ENCODE data around the gene LUZP2. TPM values are rescaled to one million over a fixed set of nuclear protein-coding genes. Genes with fewer than 3 reads are reported as not detected.

Gene LUZP2
- total and polyA plus RNA-seq, 9 of the 15 experiments (the other 6 are each of a cell fraction or from before 2014, with no cell fraction given) = not detected

- FAIRE-seq = no peak
- intact Hi-C loops (cut with micrococcal nuclease) = no loop called here
- TF ChIP-seq ZBTB43 (CRISPR knock-in tag; IDR thresholded peaks at IDR 0.05) (no peak), KLF13 (tag; IDR thresholded peaks at IDR 0.05; ENCODE audit: borderline replicate concordance, low read depth) (no peak), CHD1 (IDR thresholded peaks at IDR 0.05; ENCODE audit: low read length) (no peak), ETV6 (IDR thresholded peaks at IDR 0.05; ENCODE audit: borderline replicate concordance in 1 of 2, low read depth in 2 of 2, low read length in 1 of 2) (no peak), ETV6 (CRISPR knock-in tag; IDR thresholded peaks at IDR 0.05; ENCODE audit: borderline replicate concordance) (no peak), ZNF583 (CRISPR knock-in tag; IDR thresholded peaks at IDR 0.05) (no peak), TEAD1 (CRISPR knock-in tag; IDR thresholded peaks at IDR 0.05) (no peak), ZNF707 (CRISPR knock-in tag; conservative IDR thresholded peaks at IDR 0.05) (no peak), ZNF695 (CRISPR knock-in tag; IDR thresholded peaks at IDR 0.05) (no peak), AFF1 (IDR thresholded peaks at IDR 0.05; ENCODE audit: low read depth in 1 of 2, partially characterized antibody in 2 of 2) (no peak), NCOR1 (IDR thresholded peaks at IDR 0.05) (no peak), ZNF184 (CRISPR knock-in tag; IDR thresholded peaks at IDR 0.05) (no peak)
- TF ChIP-seq, protein P1, sequence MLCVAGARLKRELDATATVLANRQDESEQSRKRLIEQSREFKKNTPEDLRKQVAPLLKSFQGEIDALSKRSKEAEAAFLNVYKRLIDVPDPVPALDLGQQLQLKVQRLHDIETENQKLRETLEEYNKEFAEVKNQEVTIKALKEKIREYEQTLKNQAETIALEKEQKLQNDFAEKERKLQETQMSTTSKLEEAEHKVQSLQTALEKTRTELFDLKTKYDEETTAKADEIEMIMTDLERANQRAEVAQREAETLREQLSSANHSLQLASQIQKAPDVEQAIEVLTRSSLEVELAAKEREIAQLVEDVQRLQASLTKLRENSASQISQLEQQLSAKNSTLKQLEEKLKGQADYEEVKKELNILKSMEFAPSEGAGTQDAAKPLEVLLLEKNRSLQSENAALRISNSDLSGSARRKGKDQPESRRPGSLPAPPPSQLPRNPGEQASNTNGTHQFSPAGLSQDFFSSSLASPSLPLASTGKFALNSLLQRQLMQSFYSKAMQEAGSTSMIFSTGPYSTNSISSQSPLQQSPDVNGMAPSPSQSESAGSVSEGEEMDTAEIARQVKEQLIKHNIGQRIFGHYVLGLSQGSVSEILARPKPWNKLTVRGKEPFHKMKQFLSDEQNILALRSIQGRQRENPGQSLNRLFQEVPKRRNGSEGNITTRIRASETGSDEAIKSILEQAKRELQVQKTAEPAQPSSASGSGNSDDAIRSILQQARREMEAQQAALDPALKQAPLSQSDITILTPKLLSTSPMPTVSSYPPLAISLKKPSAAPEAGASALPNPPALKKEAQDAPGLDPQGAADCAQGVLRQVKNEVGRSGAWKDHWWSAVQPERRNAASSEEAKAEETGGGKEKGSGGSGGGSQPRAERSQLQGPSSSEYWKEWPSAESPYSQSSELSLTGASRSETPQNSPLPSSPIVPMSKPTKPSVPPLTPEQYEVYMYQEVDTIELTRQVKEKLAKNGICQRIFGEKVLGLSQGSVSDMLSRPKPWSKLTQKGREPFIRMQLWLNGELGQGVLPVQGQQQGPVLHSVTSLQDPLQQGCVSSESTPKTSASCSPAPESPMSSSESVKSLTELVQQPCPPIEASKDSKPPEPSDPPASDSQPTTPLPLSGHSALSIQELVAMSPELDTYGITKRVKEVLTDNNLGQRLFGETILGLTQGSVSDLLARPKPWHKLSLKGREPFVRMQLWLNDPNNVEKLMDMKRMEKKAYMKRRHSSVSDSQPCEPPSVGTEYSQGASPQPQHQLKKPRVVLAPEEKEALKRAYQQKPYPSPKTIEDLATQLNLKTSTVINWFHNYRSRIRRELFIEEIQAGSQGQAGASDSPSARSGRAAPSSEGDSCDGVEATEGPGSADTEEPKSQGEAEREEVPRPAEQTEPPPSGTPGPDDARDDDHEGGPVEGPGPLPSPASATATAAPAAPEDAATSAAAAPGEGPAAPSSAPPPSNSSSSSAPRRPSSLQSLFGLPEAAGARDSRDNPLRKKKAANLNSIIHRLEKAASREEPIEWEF (CRISPR knock-in tag; IDR thresholded peaks at IDR 0.05) = no peak
Measured at GRCh38 chr11:24589064-24589463, 92.2 kb downstream of the LUZP2 start.

More at GRCh38 chr11:24589064-24589463, 92.2 kb downstream of the LUZP2 start:
- H4K20me1 ChIP-seq (replicated peaks; ENCODE audit: control insufficient read depth, insufficient read depth, low read length) = no peaks in the 10 kb centered on the region
- no peaks in the 10 kb centered on the region for H3K9me1 ChIP-seq (ENCODE audit: control insufficient read depth, insufficient read depth, low read length)
- 0% methylated on average over 1 of the region's 1 CpG for WGBS (ENCODE audit: insufficient coverage, low coverage, missing lambda C conversion rate)
- no peak for ATAC-seq
- in situ Hi-C loops (cut with MboI) = no loop called here
- ChIA-PET CTCF (ENCODE audit: low intra/inter-chr PET ratio) (no interaction called here), POLR2A (no interaction called here)
- no peaks in the 10 kb centered on the region for H3K4me1 ChIP-seq (replicated peaks in 1 of 2; ENCODE audit: control insufficient read depth in 2 of 2, insufficient read depth in 2 of 2, low read length in 2 of 2)
- H3K4me3 ChIP-seq = no peak overlapping the region
- no peaks in the 10 kb centered on the region for H3K79me2 ChIP-seq (ENCODE audit: control insufficient read depth, insufficient read depth, low read length)
- 0 out of 2 replicates have a peak, but pooled peaks cover 2% of the 10 kb centered on the region for H3K9me3 ChIP-seq (replicated peaks; ENCODE audit: control insufficient read depth, insufficient read depth, low read depth, low read length)
- no peaks in the 10 kb centered on the region for H3K36me3 ChIP-seq (ENCODE audit: control insufficient read depth, insufficient read depth, low read length)
- no TSS peak for BruUV-seq (replicated peaks)
- no peak overlapping the region for H3K27ac ChIP-seq (ENCODE audit: extremely low read depth, low read depth, low read length)
- DNase-seq (ENCODE audit: extremely low read depth in 1 of 4, low spot score in 3 of 4) = no peak
- no peak overlapping the region for H3K4me2 ChIP-seq (ENCODE audit: insufficient read depth, low read length)
- H3K27me3 ChIP-seq (ENCODE audit: control insufficient read depth in 2 of 2, insufficient read depth in 2 of 2, low read length in 2 of 2) = no peaks in the 10 kb centered on the region
- H2AFZ ChIP-seq (ENCODE audit: low read depth, low read length) = no peak overlapping the region
- H3K9ac ChIP-seq (ENCODE audit: insufficient read depth in 1 of 2, low read depth in 2 of 2, low read length in 2 of 2) = no peak overlapping the region
